CD4-positive, alpha-beta T cell treated with Interleukin-4 for 4 hours (primary cell): ENCODE results near the gene TIMM29.

Experiments
- DNase-seq: peaks from one replicate; pipeline ENCODE4 v3.0.0-alpha.2; 2020

TIMM29 gene

GRCh38 chr19:10928563-10929401 is at the start of gene TIMM29, which contains the start of gene YIPF2:
Gene TIMM29, plus strand, starts transcription at chr19:10928811. Its CDS starts 12 bp downstream, at chr19:10928823.
Gene YIPF2, minus strand, starts transcription at chr19:10928639. Its CDS starts 229 bp downstream, at chr19:10928410.
- DNase-seq: peak; percentile 97

GRCh38 chr19:10881403-10882107 is 47.1 kb upstream of the TIMM29 start:
- DNase-seq: no peak

GRCh38 chr19:10882108-10882457 is 46.5 kb upstream of the TIMM29 start:
- no peak for DNase-seq

GRCh38 chr19:10884274-10884673 is 44.3 kb upstream of the TIMM29 start:
- no peak for DNase-seq

GRCh38 chr19:10885201-10886169 is 43.1 kb upstream of the TIMM29 start:
- no peak for DNase-seq

GRCh38 chr19:10887616-10888367 is 40.8 kb upstream of the TIMM29 start:
- DNase-seq: no peak

- DNase-seq: no peak
Observed at GRCh38 chr19:10888421-10888866, 40.2 kb upstream of the TIMM29 start.

- no peak for DNase-seq
Observed at GRCh38 chr19:10889880-10890279, 38.7 kb upstream of the TIMM29 start.

GRCh38 chr19:10891405-10892086 is 37.1 kb upstream of the TIMM29 start:
- DNase-seq: no peak

- DNase-seq: no peak
Observed at GRCh38 chr19:10892256-10892655, 36.4 kb upstream of the TIMM29 start.

- DNase-seq: no peak
Observed at GRCh38 chr19:10894911-10895213, 33.7 kb upstream of the TIMM29 start.

- DNase-seq: no peak
Observed at GRCh38 chr19:10895363-10895762, 33.2 kb upstream of the TIMM29 start.

GRCh38 chr19:10895920-10896319 is 32.7 kb upstream of the TIMM29 start:
- DNase-seq: no peak

GRCh38 chr19:10896851-10897526 is 31.6 kb upstream of the TIMM29 start:
- DNase-seq: no peak

GRCh38 chr19:10898633-10899032 is 30.0 kb upstream of the TIMM29 start:
- no peak for DNase-seq

GRCh38 chr19:10899151-10899653 is 29.4 kb upstream of the TIMM29 start:
- no peak for DNase-seq

- DNase-seq: no peak
Observed at GRCh38 chr19:10907925-10908324, 20.7 kb upstream of the TIMM29 start.

- DNase-seq: no peak
Observed at GRCh38 chr19:10908380-10908960, 20.1 kb upstream of the TIMM29 start.

GRCh38 chr19:10911579-10912363 is 16.8 kb upstream of the TIMM29 start:
- no peak for DNase-seq

- no peak for DNase-seq
Observed at GRCh38 chr19:10912619-10913018, 16.0 kb upstream of the TIMM29 start.
